ENCODE results near the gene FBXL19. TPM values are rescaled to one million over a fixed set of nuclear protein-coding genes. Genes with fewer than 3 reads are reported as not detected.

Gene FBXL19
- polyA plus RNA-seq, 1 donor: 17.6 TPM

DNA sequence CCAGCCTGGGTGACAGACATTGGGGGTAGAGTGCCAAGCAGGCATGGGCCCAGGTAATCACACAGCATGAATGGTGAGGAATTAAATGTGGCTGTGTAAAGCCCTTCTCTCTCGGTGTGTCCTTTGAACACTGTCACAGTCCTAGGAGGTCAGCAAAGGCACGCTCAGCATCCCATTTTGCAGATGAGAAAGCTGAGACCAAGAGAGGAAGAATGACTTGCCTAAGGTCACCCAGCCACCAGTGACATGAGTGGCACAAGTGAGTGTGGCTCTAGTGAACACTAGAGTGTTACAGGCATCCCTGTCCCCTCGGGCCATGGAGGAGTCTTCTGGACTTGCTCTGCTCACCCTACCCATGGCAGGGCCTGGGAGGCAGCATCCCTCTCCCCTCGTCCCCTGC is 16.3 kb upstream of the FBXL19 start:
- no CpG with 5 or more reads among the region's 4 CpGs for WGBS (ENCODE audit: insufficient coverage, low lambda C conversion rate)
- H3K27me3 ChIP-seq (ENCODE audit: control insufficient read depth, insufficient read depth, low read length): no peaks in the 10 kb centered on the region

DNA sequence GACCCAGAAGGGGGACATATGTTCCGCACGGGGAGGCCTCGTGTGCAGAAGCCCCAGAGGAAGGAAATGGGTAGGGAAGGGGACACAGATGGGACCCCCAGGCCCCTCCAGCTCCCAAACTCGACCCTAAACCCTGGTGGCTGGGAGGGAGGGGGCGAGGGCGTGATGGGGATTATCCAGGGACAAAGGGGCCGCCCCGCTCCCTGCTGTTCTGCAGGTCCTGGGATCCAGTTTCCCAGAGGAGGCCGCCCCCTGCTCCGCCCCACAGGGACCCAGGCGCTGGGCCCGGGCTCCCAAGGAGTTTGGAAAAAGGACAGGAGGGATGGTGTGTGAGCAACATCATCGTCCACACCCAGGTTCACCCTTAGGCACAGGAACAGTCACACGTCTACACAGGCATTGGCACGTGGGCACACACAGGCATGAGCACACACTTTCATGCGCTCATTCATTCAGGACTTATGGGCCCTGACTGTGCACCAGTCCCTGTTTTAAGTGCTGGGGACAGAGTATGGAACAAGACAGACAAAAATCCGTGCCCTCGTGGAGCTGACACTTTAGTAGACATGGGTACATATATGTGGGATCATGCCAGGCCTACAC is 12.8 kb upstream of the FBXL19 start:
- no peak overlapping the region for H3K4me3 ChIP-seq (ENCODE audit: low read length)
- H3K9me3 ChIP-seq (ENCODE audit: control insufficient read depth, low read depth, low read length): no peaks in the 10 kb centered on the region
- H3K27ac ChIP-seq (ENCODE audit: low read length): no peak overlapping the region
- H3K4me1 ChIP-seq (ENCODE audit: control insufficient read depth, insufficient read depth, low read length): no peaks in the 10 kb centered on the region
- no peaks in the 10 kb centered on the region for H3K27me3 ChIP-seq (ENCODE audit: control insufficient read depth, insufficient read depth, low read length)
- no peaks in the 10 kb centered on the region for H3K36me3 ChIP-seq (ENCODE audit: control insufficient read depth, insufficient read depth, low read length)
- WGBS (ENCODE audit: insufficient coverage, low lambda C conversion rate): no CpG with 5 or more reads among the region's 18 CpGs
- DNase-seq: no peak

More for the DNA sequence above, 16.3 kb upstream of the FBXL19 start:
- Histone ChIP-seq H3K27ac (ENCODE audit: low read length) (no peak overlapping the region), H3K36me3 (ENCODE audit: control insufficient read depth, insufficient read depth, low read length) (no peaks in the 10 kb centered on the region), H3K4me1 (ENCODE audit: control insufficient read depth, insufficient read depth, low read length) (peaks cover 3% of the 10 kb centered on the region), H3K4me3 (ENCODE audit: low read length) (no peak overlapping the region), H3K9me3 (ENCODE audit: control insufficient read depth, low read depth, low read length) (no peaks in the 10 kb centered on the region)
- no peak for DNase-seq

GRCh38 chr16:30912794-30913412 is 10.5 kb upstream of the FBXL19 start:
- WGBS (ENCODE audit: insufficient coverage, low lambda C conversion rate): no CpG with 5 or more reads among the region's 6 CpGs
- Histone ChIP-seq H3K4me3 (ENCODE audit: low read length) (no peak overlapping the region), H3K27me3 (ENCODE audit: control insufficient read depth, insufficient read depth, low read length) (no peaks in the 10 kb centered on the region), H3K27ac (ENCODE audit: low read length) (no peak overlapping the region), H3K4me1 (ENCODE audit: control insufficient read depth, insufficient read depth, low read length) (no peaks in the 10 kb centered on the region), H3K36me3 (ENCODE audit: control insufficient read depth, insufficient read depth, low read length) (no peaks in the 10 kb centered on the region), H3K9me3 (ENCODE audit: control insufficient read depth, low read depth, low read length) (no peaks in the 10 kb centered on the region)
- DNase-seq: no peak

DNA sequence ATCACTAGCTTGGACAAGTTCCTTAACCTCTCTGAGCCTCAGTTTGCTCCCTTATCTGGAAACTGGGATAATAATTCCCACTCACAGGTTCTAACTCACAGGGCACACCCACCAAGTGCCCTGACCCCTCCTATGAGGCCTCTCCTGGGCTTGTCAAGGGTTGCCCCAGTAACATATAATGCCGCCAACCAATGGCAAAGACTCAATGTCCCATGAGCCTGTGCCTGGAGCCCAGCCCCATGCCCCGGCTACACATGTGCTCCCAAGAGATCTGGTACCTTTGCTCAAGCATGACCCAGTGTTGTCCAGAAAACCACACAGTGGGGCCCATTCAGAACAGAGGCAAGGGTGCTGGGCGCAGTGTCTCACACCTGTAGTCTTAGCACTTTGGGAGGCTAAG is 8.5 kb upstream of the FBXL19 start:
- no peaks in the 10 kb centered on the region for H3K36me3 ChIP-seq (ENCODE audit: control insufficient read depth, insufficient read depth, low read length)

DNA sequence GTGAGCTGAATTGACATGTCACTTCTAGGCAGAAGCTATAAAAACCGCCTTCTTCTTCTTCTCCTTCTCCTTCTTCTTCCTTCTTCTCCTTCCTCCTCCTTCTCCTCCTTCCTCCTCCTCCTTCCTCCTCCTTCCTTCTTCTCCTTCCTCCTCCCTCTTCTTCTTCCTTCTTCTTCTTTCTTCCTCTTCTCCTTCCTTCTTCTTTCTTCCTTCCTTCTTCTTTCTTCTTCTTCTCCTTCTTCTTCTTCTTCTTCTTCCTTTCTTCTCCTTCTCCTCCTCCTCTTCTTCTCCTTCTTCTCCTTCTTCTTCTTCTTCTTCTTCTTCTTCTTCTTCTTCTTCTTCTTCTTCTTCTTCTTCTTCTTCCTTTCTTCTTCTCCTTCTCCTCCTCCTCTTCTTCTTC is 4.8 kb upstream of the FBXL19 start:
- H3K27me3 ChIP-seq (ENCODE audit: control insufficient read depth, insufficient read depth, low read length): no peaks in the 10 kb centered on the region
- H3K4me3 ChIP-seq (ENCODE audit: low read length): no peak overlapping the region
- no CpG with 5 or more reads among the region's 1 CpG for WGBS (ENCODE audit: insufficient coverage, low lambda C conversion rate)
- H3K4me1 ChIP-seq (ENCODE audit: control insufficient read depth, insufficient read depth, low read length): peaks cover 6% of the 10 kb centered on the region
- no peak for DNase-seq
- no peaks in the 10 kb centered on the region for H3K9me3 ChIP-seq (ENCODE audit: control insufficient read depth, low read depth, low read length)
- H3K27ac ChIP-seq (ENCODE audit: low read length): no peak overlapping the region
- H3K36me3 ChIP-seq (ENCODE audit: control insufficient read depth, insufficient read depth, low read length): no peaks in the 10 kb centered on the region

More for the DNA sequence above, 8.5 kb upstream of the FBXL19 start:
- no peak overlapping the region for H3K27ac ChIP-seq (ENCODE audit: low read length)
- H3K4me1 ChIP-seq (ENCODE audit: control insufficient read depth, insufficient read depth, low read length): no peaks in the 10 kb centered on the region
- H3K4me3 ChIP-seq (ENCODE audit: low read length): no peak overlapping the region
- no peaks in the 10 kb centered on the region for H3K9me3 ChIP-seq (ENCODE audit: control insufficient read depth, low read depth, low read length)
- DNase-seq: peak; percentile 45 to 60
- no peaks in the 10 kb centered on the region for H3K27me3 ChIP-seq (ENCODE audit: control insufficient read depth, insufficient read depth, low read length)
- WGBS (ENCODE audit: insufficient coverage, low lambda C conversion rate): no CpG with 5 or more reads among the region's 3 CpGs

- H3K4me3 ChIP-seq (ENCODE audit: low read length): no peak overlapping the region
- H3K27ac ChIP-seq (ENCODE audit: low read length): no peak overlapping the region
- DNase-seq: no peak
- H3K4me1 ChIP-seq (ENCODE audit: control insufficient read depth, insufficient read depth, low read length): peaks cover 8% of the 10 kb centered on the region
- H3K36me3 ChIP-seq (ENCODE audit: control insufficient read depth, insufficient read depth, low read length): peaks cover 1% of the 10 kb centered on the region
- H3K27me3 ChIP-seq (ENCODE audit: control insufficient read depth, insufficient read depth, low read length): no peaks in the 10 kb centered on the region
- H3K9me3 ChIP-seq (ENCODE audit: control insufficient read depth, low read depth, low read length): no peaks in the 10 kb centered on the region
- no CpG with 5 or more reads among the region's 2 CpGs for WGBS (ENCODE audit: insufficient coverage, low lambda C conversion rate)
Measured at GRCh38 chr16:30920891-30921290, 2.5 kb upstream of the FBXL19 start.

DNA sequence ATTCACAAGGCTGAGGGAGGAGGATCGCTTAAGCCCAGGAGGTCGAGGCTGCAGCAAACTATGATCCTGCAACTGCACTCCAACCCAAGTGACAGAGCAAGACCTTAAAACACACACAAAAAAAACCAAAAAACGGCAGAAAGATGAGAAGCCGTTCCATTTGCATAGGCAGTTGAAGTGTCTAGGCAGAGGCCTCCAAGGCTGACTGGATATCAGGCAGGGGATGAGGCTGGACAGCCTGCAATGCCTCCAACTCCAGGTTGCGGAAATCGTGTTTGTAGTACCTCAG is 2.0 kb upstream of the FBXL19 start:
- Histone ChIP-seq H3K9me3 (ENCODE audit: control insufficient read depth, low read depth, low read length) (no peaks in the 10 kb centered on the region), H3K4me3 (ENCODE audit: low read length) (peak overlapping the region; percentile 53), H3K4me1 (ENCODE audit: control insufficient read depth, insufficient read depth, low read length) (peaks cover 8% of the 10 kb centered on the region), H3K36me3 (ENCODE audit: control insufficient read depth, insufficient read depth, low read length) (peaks cover 7% of the 10 kb centered on the region), H3K27ac (ENCODE audit: low read length) (peak overlapping the region; percentile 92), H3K27me3 (ENCODE audit: control insufficient read depth, insufficient read depth, low read length) (no peaks in the 10 kb centered on the region)
- DNase-seq: no peak
- no CpG with 5 or more reads among the region's 6 CpGs for WGBS (ENCODE audit: insufficient coverage, low lambda C conversion rate)

GRCh38 chr16:30921748-30922419 is 1.5 kb upstream of the FBXL19 start:
- Histone ChIP-seq H3K4me1 (ENCODE audit: control insufficient read depth, insufficient read depth, low read length) (peaks cover 8% of the 10 kb centered on the region), H3K4me3 (ENCODE audit: low read length) (peak overlapping the region; percentile 53), H3K27me3 (ENCODE audit: control insufficient read depth, insufficient read depth, low read length) (no peaks in the 10 kb centered on the region), H3K9me3 (ENCODE audit: control insufficient read depth, low read depth, low read length) (no peaks in the 10 kb centered on the region), H3K36me3 (ENCODE audit: control insufficient read depth, insufficient read depth, low read length) (peaks cover 11% of the 10 kb centered on the region), H3K27ac (ENCODE audit: low read length) (peak overlapping the region; percentile 92)
- WGBS (ENCODE audit: insufficient coverage, low lambda C conversion rate): 0% methylated on average over 4 of the region's 37 CpGs
- DNase-seq: peak; percentile 92

- Histone ChIP-seq H3K27me3 (ENCODE audit: control insufficient read depth, insufficient read depth, low read length) (no peaks in the 10 kb centered on the region), H3K9me3 (ENCODE audit: control insufficient read depth, low read depth, low read length) (no peaks in the 10 kb centered on the region), H3K4me3 (ENCODE audit: low read length) (peak overlapping the region; percentile 68), H3K4me1 (ENCODE audit: control insufficient read depth, insufficient read depth, low read length) (peaks cover 8% of the 10 kb centered on the region), H3K36me3 (ENCODE audit: control insufficient read depth, insufficient read depth, low read length) (peaks cover 17% of the 10 kb centered on the region), H3K27ac (ENCODE audit: low read length) (peak overlapping the region; percentile 92)
- no CpG with 5 or more reads among the region's 42 CpGs for WGBS (ENCODE audit: insufficient coverage, low lambda C conversion rate)
- peak in 1 of 2 donors; percentile 100 for DNase-seq
Measured at GRCh38 chr16:30922420-30922959, 882 bp upstream of the FBXL19 start.

- peak overlapping the region; percentile 68 for H3K4me3 ChIP-seq (ENCODE audit: low read length)
- 0% methylated on average over 1 of the region's 33 CpGs for WGBS (ENCODE audit: insufficient coverage, low lambda C conversion rate)
- DNase-seq: peak; percentile 100
- no peaks in the 10 kb centered on the region for H3K27me3 ChIP-seq (ENCODE audit: control insufficient read depth, insufficient read depth, low read length)
- no peaks in the 10 kb centered on the region for H3K9me3 ChIP-seq (ENCODE audit: control insufficient read depth, low read depth, low read length)
- H3K4me1 ChIP-seq (ENCODE audit: control insufficient read depth, insufficient read depth, low read length): peaks cover 8% of the 10 kb centered on the region
- peak overlapping the region; percentile 92 for H3K27ac ChIP-seq (ENCODE audit: low read length)
- peaks cover 21% of the 10 kb centered on the region for H3K36me3 ChIP-seq (ENCODE audit: control insufficient read depth, insufficient read depth, low read length)
Measured at GRCh38 chr16:30922960-30923535, 324 bp upstream of the FBXL19 start.

Measured in large intestine (tissue), 3 donors.